BLaER1 (cell line): Measurements from ENCODE around the gene MTFR1L.

Source experiments
- H3K27ac ChIP-seq: shearing (Covaris generic); formaldehyde crosslinking; 2 replicates; pipeline ENCODE4 v1.8.1; 2022
- H3K27me3 ChIP-seq: shearing (Covaris generic); formaldehyde crosslinking; 2 replicates; pipeline ENCODE4 v1.8.1; 2022
- H3K36me3 ChIP-seq: shearing (Covaris generic); formaldehyde crosslinking; 2 replicates; pipeline ENCODE4 v1.8.1; 2022
- H3K4me1 ChIP-seq: shearing (Covaris generic); formaldehyde crosslinking; 2 replicates; pipeline ENCODE4 v1.8.1; 2022
- H3K4me2 ChIP-seq: shearing (Covaris generic); formaldehyde crosslinking; 2 replicates; pipeline ENCODE4 v1.8.1; 2022
- H3K4me3 ChIP-seq: shearing (Covaris generic); formaldehyde crosslinking; 2 replicates; pipeline ENCODE4 v1.8.1; 2022
- H3K9ac ChIP-seq: shearing (Covaris generic); formaldehyde crosslinking; 2 replicates; pipeline ENCODE4 v1.8.1; 2022
- H3K9me3 ChIP-seq: shearing (Covaris generic); formaldehyde crosslinking; 2 replicates; pipeline ENCODE4 v1.8.1; 2022
- H4K20me1 ChIP-seq: shearing (Covaris generic); formaldehyde crosslinking; 2 replicates; pipeline ENCODE4 v1.8.1; 2022
- Cebpa-rat ChIP-seq: shearing (Covaris generic); IDR thresholded peaks from 2 replicates; pipeline ENCODE4 v1.8.1; 2022

The MTFR1L gene

DNA sequence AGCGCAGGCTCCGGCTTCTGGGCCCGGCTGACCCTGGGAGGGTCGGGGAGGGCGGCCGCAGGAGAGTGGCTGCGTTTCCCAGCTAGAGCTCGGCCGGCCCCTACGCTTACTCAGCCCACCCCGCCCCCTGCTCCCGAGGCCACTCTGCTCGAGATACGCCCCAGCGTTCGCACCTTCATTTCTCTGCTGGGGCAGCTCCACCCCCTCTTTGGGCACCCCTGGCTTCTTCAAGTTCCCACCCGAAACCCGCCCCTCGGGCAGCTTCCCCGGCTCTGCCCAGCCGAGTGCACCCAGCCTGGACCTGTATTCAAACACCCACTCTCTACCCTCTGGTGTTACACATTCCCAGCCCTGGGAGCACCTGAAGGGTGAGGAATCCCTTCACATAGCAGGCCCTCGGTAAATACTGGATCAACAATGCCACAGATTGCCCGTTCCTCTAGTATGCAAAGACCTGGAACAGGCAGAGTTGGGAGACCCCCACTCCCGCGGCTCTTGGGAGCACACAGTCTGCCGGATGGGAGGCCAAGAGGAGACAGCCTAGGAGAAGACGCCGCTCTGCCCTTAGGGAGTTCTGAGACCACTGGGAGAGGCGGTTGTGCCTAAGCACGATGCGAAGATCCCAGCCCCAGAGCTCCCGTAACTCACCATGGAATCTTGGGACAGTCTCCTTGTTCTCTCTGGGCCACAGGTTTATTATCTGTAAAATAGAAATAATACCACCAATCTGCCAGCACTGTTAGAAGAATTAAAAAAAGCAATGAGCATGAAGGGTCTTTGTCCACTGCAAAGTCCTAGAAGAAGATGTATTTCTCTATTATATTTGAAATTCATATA lies 56.3 kb downstream of the MTFR1L start:
- Histone ChIP-seq H3K27ac (peak overlapping the region; percentile 73), H3K4me2 (peak overlapping the region; percentile 96), H3K4me1 (peaks cover 40% of the 10 kb centered on the region), H3K36me3 (no peaks in the 10 kb centered on the region), H4K20me1 (no peaks in the 10 kb centered on the region), H3K9ac (peak overlapping the region; percentile 77), H3K9me3 (no peaks in the 10 kb centered on the region), H3K4me3 (peak overlapping the region; percentile 72), H3K27me3 (peaks cover 21% of the 10 kb centered on the region; the same call in 1 of the 2 replicates)
- TF ChIP-seq Cebpa-rat: no peak

DNA sequence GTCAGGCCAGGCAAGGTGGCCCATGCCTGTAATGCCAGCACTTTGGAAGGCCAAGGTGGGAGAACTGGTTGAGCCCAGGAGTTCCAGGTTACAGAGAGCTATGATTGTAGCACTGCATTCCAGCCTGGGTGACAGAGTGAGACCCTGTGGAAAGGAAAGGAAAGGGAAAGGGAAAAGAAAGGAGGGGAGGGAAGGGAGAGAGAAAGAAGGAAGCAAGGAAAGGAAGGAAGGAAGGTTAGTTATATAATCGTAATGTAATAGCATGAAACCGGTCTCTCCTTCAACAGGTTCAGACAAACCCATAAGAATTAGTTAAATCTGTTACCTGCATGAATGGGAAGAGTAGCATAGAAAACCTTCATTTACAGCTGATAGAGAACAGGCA lies 56.9 kb downstream of the MTFR1L start:
- no peaks in the 10 kb centered on the region for H4K20me1 ChIP-seq
- H3K4me2 ChIP-seq: no peak overlapping the region
- no peaks in the 10 kb centered on the region for H3K9me3 ChIP-seq
- no peak overlapping the region for H3K4me3 ChIP-seq
- H3K9ac ChIP-seq: no peak overlapping the region
- no peaks in the 10 kb centered on the region for H3K36me3 ChIP-seq
- H3K27me3 ChIP-seq: peaks cover 21% of the 10 kb centered on the region; the same call in 1 of the 2 replicates
- peaks cover 34% of the 10 kb centered on the region for H3K4me1 ChIP-seq
- TF ChIP-seq Cebpa-rat: no peak
- H3K27ac ChIP-seq: no peak overlapping the region

DNA sequence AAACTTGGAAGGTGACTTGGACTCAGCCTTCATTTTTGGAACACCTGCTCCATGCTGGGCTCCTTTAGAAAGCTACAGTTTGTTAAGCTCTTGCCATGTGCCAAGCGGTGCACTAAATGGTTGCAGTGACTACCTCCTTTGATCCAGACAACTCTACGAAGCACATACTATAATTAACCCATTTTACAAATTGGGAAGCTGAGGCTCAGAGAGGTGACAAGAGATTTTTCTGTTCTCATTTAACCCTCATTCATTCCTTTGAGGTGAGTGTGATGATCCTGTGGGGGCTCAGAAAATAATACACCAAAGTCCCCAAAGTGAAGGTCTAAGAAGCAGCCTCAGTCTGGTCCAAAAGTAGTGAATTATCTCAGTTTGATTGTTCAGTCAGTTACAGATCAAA lies 57.4 kb downstream of the MTFR1L start:
- Histone ChIP-seq H3K9me3 (no peaks in the 10 kb centered on the region), H3K9ac (no peak overlapping the region), H4K20me1 (no peaks in the 10 kb centered on the region), H3K27me3 (peaks cover 21% of the 10 kb centered on the region; the same call in 1 of the 2 replicates), H3K4me3 (no peak overlapping the region), H3K36me3 (no peaks in the 10 kb centered on the region), H3K4me2 (no peak overlapping the region), H3K27ac (no peak overlapping the region), H3K4me1 (peaks cover 29% of the 10 kb centered on the region)
- no peak for TF ChIP-seq Cebpa-rat

GRCh38 chr1:25878690-25879089 lies 58.9 kb downstream of the MTFR1L start:
- Histone ChIP-seq H3K9me3 (no peaks in the 10 kb centered on the region), H3K4me1 (peaks cover 14% of the 10 kb centered on the region), H3K27me3 (peaks cover 21% of the 10 kb centered on the region; the same call in 1 of the 2 replicates), H3K36me3 (no peaks in the 10 kb centered on the region), H3K4me3 (no peak overlapping the region), H3K9ac (no peak overlapping the region), H3K27ac (no peak overlapping the region), H3K4me2 (no peak overlapping the region), H4K20me1 (no peaks in the 10 kb centered on the region)
- TF ChIP-seq Cebpa-rat: no peak

GRCh38 chr1:25879675-25880074 lies 59.9 kb downstream of the MTFR1L start:
- Histone ChIP-seq H3K36me3 (no peaks in the 10 kb centered on the region), H3K9me3 (no peaks in the 10 kb centered on the region), H3K4me2 (no peak overlapping the region), H3K4me1 (peaks cover 4% of the 10 kb centered on the region), H3K9ac (no peak overlapping the region), H4K20me1 (no peaks in the 10 kb centered on the region), H3K27ac (no peak overlapping the region), H3K4me3 (no peak overlapping the region), H3K27me3 (peaks cover 19% of the 10 kb centered on the region; the same call in 1 of the 2 replicates)
- no peak for TF ChIP-seq Cebpa-rat

DNA sequence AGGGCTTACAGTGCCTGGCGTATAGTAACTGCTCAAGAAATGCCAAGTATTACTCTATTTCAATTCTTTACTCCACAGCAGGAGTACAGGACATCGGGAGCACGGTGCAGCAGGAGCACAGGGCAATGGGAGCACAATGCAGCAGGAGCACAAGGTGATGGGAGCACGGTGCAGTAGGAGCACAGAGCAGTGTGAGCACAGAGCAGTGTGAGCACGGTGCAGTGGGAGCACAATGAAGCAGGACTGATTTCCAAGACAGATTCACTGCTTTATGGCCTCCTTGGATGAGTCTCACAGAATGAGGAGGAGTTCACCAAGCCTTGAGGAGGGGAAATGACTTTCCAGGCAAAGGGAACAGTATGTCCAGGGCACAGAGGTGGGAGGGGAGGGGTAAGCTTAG lies 60.8 kb downstream of the MTFR1L start:
- peaks cover 5% of the 10 kb centered on the region; the same call in 1 of the 2 replicates for H3K36me3 ChIP-seq
- H4K20me1 ChIP-seq: no peaks in the 10 kb centered on the region
- no peak for TF ChIP-seq Cebpa-rat
- peaks cover 11% of the 10 kb centered on the region; the same call in 1 of the 2 replicates for H3K27me3 ChIP-seq
- no peak overlapping the region for H3K9ac ChIP-seq
- H3K4me3 ChIP-seq: no peak overlapping the region
- no peak overlapping the region for H3K27ac ChIP-seq
- H3K4me2 ChIP-seq: no peak overlapping the region
- no peaks in the 10 kb centered on the region for H3K9me3 ChIP-seq
- no peaks in the 10 kb centered on the region for H3K4me1 ChIP-seq

DNA sequence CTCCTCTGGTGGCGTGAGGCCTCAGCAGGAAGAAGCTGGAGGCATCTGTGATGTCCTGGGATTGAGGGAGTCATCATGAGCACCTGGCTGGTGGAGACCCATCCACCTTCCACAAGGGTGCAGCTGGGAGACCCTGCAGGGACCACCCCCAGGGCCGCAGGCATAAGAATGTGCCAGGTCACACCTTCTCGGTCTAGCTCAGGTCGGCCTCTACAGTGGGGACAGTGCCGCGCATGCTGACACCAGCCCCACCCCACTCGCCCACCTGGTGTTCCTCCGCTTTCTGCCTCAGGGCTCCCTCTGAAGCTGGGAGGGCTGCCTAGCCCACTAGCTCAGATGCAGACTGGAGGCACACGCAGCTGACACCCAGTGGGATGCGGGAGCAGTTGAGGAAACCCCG lies 61.5 kb downstream of the MTFR1L start:
- H3K27ac ChIP-seq: no peak overlapping the region
- peaks cover 4% of the 10 kb centered on the region; the same call in 1 of the 2 replicates for H3K27me3 ChIP-seq
- no peak overlapping the region for H3K9ac ChIP-seq
- no peak for TF ChIP-seq Cebpa-rat
- no peak overlapping the region for H3K4me2 ChIP-seq
- no peak overlapping the region for H3K4me3 ChIP-seq
- no peaks in the 10 kb centered on the region for H3K9me3 ChIP-seq
- peaks cover 8% of the 10 kb centered on the region; the same call in 1 of the 2 replicates for H3K36me3 ChIP-seq
- no peaks in the 10 kb centered on the region for H4K20me1 ChIP-seq
- no peaks in the 10 kb centered on the region for H3K4me1 ChIP-seq
